ENCODE data around the gene ZNFX1.
"Not testable (repeated sequence)": the region's sequence is repeated elsewhere in the genome, so short reads cannot be mapped to it uniquely, and the experiment has no call there.

ZNFX1 gene

GRCh38 chr20:49278036-49278817, at the start of gene ZNFX1:
Gene ZNFX1, minus strand, starts transcription at chr20:49278057. Its CDS starts 2,218 bp downstream, at chr20:49275839.
- DNase-seq, result peak; percentile 97 to 98

GRCh38 chr20:49326026-49326425, 48.2 kb upstream of the ZNFX1 start:
- no peak for DNase-seq

DNA sequence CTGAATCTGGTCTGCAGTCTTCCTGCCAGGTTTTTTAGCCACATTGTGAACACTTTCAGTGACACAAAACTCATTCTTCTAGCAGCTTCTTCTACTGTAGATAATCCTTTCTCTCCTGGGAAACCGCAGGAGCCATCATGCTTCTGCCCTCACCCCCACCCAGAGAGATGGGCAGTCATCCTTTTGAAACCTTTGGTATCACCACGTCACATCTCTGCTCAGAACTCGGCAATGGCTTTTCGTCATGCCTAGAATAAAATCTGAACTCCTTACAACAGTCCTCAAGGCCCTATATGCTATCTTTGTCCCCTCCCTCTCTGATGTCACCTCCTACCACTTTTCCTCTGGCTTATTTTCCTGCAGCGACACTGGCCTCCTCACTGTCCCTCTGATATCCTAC, 46.4 kb upstream of the ZNFX1 start:
- DNase-seq, result no peak

- peak in 1 of 2 experiments; percentile 15 for DNase-seq
These were observed 45.9 kb upstream of the ZNFX1 start for GRCh38 chr20:49323622-49324238.

- DNase-seq, result no peak
These were observed 42.6 kb upstream of the ZNFX1 start for GRCh38 chr20:49320460-49320859.

DNA sequence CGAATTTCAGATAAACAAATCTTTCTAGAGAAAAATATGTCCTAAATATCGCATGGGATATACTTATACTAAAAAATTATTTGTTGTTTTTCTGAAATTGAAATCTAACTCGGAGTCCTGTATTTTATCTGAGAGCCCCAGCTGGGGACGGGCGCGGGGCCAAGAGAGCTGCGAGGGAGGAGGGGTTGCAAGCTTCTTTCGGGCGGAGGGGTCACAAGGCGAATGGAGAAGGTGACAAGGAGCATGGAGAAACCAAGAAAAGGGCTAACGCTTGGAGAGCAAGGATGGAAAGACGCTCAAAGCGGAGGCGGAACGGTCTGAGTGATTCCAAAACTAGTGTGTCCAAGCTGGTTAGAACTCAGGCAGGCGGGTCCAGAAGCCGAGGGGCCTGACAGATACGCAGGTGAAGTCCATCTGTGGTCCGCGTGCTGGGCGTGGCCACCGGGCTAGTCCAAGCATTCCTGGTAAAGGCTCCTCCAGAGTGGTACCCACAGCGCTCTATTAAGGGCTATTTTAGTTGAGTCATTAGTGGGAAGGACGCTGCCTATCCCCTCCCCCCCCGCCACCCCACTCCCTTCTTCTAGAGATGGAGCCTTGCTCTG, 41.5 kb upstream of the ZNFX1 start:
- DNase-seq, result no peak

DNA sequence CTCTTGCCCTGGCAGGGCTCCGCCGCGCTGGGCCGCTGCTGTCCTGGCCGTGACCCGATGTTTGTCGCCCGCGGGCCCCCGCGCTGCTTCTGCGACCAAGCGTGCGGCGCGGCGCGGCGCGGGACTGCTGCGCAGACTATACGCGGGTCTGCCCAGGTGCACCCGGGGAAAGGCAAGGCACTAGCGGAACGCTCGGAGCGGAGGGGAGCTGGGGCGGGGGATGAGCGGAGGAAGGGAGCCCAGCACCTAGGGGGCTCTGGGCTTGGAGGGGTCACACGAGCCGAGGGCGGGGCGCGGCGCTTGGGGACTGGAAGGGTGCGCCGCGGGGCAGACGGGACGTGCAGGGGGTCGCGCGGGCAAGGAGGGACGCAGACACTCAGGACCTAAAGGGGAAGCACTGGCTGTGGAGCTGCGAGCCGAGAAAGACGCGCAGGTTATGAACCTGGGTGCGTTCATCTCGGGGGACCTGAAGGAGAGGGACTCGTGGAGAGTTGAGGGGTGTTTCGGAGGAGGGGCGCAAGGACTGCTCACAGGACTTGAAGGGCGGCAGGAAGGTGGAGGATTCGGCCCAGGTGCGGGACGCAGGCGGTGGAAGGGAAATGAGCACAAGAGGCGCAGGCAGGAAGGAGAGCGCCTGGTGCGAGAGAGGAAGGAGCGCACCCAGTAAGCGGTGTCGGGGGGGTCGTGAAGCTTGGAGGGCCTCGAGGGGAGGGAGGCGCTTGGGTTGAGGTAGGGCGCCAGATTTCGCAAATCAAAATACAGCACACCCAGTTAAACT, 40.8 kb upstream of the ZNFX1 start:
- peak in 1 of 2 experiments; percentile 10 for DNase-seq

GRCh38 chr20:49318091-49318429, 40.2 kb upstream of the ZNFX1 start:
- no peak for DNase-seq

DNA sequence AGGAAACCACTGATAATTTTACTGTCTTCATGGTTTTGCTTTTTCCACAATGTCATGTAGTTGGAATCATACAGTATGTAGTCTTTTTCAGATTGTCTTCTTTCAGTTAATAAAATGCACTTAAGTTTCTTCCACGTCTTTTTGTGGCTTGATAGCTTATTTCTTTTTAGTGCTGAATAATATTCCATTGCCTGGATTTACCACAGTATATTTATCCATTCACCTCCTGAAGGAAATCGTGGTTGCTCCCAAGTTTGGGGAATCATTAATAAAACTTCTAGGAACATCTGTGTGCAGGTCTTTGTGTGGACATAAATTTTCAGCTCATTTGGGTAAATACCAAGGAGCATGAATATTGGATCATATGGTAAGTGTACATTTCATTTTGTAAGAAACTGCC, 38.8 kb upstream of the ZNFX1 start:
- no peak for DNase-seq

DNA sequence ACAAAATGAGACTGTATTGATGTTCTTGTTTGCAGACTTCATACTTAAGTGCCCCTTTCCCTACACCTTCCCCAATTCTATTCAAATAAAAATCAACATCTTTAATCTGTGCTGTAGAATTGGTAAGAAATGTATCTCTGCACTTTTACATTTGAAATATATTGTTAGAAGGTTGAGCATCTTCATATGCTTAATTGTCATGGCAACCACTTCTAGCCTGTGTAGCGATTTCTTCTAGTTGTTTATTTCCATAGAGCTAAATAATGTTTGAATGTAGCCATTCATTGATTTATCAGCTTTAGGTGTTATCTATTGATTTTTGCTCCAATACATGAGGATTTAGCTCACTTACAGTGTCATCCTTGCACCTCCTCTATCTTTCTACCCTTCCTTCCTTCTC, 37.7 kb upstream of the ZNFX1 start:
- DNase-seq, result no peak

DNA sequence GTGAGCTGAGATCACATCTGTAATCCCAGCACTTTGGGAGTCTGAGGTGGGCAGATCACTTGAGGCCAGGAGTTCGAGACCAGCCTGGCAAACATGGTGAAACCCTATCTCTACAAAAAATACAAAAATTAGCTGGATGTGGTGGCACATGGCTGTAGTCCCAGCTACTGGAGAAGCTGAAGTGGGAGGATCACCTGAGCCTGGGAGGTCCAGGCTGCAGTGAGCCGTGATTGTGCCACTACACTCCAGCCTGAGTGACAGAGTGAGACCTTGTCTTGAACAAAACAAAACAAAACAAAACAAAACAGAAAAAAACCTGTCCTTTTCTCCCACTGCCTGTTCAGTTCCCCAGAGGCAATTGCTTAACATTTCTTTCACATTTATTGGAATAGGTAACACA, 36.2 kb upstream of the ZNFX1 start:
- not testable (repeated sequence) for DNase-seq

GRCh38 chr20:49313283-49313682, 35.4 kb upstream of the ZNFX1 start:
- no peak for DNase-seq

DNA sequence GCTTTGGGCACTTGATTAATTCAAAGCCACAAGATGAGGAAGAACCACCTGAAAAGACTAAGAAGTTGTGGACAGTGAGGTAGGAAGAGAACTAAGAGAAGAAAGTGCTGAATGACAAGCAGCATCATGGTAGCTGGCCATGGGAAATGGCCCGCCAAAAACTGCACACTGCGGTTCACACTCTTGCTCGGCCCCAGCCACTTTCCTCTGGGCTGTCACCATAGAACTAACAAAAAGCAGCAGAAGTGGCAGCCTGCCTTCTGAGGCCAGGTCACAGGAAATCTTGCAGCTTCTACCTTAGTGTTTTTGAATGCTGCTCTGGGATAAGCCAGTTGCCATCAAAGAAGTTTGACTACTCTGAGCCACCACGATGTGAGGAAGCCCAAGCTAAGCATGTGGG, 34.8 kb upstream of the ZNFX1 start:
- DNase-seq, result no peak

GRCh38 chr20:49310705-49311104, 32.8 kb upstream of the ZNFX1 start:
- DNase-seq, result no peak

- no peak for DNase-seq
These were observed 31.0 kb upstream of the ZNFX1 start for GRCh38 chr20:49308875-49309274.

GRCh38 chr20:49306903-49307620, 29.2 kb upstream of the ZNFX1 start:
- DNase-seq, result no peak

- DNase-seq, result no peak
These were observed 25.3 kb upstream of the ZNFX1 start for GRCh38 chr20:49303065-49303552.

GRCh38 chr20:49297605-49298530, 20.0 kb upstream of the ZNFX1 start:
- DNase-seq, result no peak

DNA sequence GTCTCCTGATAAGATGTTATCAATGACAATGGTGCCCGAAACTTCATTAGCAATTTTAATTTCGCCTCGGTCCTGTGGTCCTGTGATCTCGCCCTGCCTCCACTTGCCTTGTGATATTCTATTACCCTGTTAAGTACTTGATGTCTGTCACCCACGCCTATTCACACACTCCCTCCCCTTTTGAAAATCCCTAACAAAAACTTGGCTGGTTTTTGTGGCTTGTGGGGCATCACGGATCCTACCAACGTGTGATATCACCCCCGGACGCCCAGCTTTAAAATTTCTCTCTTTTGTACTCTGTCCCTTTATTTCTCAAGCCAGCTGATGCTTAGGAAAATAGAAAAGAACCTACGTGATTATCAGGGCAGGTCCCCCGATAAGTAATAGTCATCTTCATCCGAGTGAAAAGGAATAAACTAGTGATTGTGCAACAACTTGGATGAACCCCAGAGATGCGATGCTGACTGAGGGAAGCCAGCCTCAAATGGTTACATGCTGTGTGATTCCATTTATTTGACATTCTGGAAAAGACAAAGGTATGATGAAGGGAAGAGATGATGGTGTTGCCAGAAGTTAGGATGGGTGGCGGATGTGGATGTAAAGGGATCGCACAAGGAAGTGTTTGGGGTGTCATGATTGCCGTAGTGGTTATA, 16.3 kb upstream of the ZNFX1 start:
- not testable (repeated sequence) for DNase-seq

DNA sequence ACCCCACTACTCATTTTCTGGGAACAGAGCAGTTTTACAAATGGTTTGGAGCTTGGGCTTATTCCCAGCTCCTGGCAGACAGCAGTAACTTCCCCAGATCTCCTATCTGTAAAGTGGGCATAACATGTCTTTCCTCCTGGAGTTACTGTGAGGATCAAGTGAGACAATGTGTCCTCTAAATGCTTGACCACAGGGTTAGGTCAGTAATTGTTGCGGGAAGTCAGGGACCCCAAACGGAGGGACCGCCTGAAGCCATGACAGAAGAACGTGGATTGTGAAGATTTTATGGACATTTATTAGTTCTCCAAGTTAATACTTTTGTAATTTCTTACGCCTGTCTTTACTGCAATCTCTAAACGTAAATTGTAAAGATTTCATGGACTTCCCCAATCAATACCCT, 15.3 kb upstream of the ZNFX1 start:
- DNase-seq, result no peak

DNA sequence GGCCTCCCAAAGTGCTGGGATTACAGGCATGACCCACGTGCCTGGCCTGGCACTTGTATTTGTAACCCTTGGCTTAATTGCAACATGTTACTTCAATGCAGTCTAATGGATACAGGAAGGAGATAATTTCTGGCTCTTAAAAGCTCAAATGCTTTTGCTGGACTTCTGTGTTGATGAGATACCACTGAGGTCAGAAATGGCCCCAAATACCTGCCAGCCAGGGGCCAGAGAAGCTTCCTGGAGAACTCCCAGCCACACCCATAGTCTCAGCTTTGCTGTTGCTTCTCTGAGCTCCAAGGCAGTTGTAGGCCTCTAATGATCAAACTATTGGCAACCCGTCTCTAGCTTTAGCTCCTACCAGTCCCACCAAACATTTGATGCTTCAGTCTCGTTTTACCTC, 14.2 kb upstream of the ZNFX1 start:
- DNase-seq, result no peak

All from stimulated activated CD4-positive, alpha-beta T cell treated with anti-CD3 and anti-CD28 coated beads, Interleukin-4, amount 100 ng/mL, for 4 hours (primary cell).